Measurements from ENCODE around the gene RAMACL.
"Not testable (repeated sequence)": the region's sequence is repeated elsewhere in the genome, so short reads cannot be mapped to it uniquely, and the experiment has no call there.

The RAMACL gene

DNA sequence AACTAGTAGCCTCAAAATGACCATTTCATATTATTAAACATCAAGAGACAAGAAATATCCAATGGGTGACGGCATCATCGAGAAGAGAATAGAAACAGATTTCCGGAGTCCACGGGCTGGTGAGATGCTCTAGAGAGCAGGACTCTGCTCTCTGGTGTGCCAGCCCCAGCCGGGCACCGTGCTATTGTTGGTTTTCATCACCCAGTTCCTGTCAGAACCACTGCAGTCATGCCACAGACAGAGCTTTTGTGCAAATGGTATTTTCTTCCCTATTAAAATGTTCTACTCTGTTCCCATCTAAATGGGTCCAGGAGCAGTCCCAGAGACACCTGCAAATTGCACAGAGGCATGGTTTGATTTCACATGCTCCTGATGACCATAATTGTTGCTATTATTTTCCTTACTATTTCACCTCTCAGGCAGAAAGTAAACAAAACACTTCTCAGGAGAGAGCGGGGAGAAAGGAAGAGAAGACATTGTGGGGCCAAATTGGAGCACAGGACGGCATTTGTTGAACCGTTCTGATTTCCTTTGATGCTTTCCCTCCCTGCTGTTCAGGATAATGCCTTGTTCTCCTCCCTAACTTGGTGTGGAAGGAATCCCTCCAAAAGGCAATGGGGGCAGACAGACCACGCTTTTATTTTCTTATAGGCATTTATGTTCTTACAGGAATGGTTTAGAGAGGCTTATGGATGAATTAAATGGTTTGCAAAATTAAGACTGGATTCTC lies 11.4 kb upstream of the RAMACL start:
- no peak for FAIRE-seq
- no peak for DNase-seq (ENCODE audit: insufficient read length, low spot score)

DNA sequence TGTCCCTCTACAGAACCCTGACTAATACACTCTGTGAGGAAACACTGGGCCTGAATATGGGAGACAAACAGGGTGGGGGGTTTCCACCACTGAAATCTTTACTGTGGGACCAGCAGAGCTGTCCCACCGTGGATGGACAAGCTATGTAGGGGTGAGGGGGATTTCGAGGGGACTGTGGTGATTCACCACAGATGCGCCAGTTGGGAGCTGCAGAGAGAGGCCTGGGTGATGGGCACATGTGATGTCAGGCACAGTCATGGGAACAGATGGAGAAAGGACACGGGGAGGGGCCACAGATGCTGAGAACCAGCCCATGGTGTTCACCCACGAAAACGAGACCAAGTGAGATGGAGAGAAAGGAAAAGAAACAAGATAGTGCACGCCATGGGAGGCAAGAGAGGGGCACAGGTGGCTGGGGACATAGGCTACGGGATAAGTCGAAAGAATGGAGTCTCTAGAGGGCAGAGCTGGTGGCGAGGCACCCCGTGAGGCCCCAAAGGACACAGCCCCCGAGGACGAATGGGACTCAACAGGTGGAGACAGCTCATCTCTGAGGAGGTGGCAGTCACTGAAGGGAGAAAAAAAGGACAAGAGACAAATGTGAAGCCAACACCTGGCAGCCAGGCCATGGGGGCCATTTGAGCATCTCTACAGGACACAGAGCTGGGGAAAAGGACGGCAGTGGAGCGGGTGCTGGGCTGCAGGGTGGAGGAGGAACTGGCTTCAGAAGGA lies 10.5 kb upstream of the RAMACL start:
- FAIRE-seq, result no peak
- DNase-seq (ENCODE audit: insufficient read length, low spot score), result no peak

- DNase-seq (ENCODE audit: insufficient read length, low spot score), result no peak
- FAIRE-seq, result no peak
Observed at GRCh38 chr6:166595949-166596348, 9.5 kb upstream of the RAMACL start.

DNA sequence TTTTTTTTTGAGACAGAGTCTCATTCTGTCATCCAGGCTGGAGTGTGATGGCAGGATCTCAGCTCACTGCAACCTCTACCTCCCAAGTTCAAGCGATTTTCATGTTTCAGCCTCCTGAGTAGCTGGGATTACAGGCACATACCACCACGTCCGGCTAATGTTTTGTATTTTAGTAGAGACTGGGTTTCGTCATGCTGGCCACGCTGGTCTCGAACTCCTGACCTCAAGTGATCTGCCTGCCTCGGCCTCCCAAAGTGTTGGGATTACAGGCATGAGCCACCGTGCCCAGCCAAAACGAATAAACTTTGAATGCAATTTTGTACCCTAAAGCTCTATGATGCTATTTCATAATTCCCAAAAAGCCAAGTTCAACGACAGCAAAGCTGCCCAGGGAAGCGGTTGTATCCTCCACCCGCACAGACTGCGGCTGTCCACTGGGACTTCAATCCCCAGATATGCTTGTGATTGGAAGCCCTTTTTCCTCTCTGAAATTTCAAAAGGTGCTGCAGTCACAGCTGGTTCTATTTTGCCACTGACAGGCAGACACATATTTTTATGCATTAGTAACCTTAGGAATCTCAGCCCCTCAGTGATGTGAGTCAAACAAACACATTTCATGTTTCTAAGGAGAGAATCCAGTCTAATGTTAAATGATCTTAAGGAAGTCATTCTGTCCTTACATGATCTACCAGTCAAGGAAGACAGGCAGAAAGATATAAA lies 8.7 kb upstream of the RAMACL start:
- FAIRE-seq, result no peak
- no peak for DNase-seq (ENCODE audit: insufficient read length, low spot score)

DNA sequence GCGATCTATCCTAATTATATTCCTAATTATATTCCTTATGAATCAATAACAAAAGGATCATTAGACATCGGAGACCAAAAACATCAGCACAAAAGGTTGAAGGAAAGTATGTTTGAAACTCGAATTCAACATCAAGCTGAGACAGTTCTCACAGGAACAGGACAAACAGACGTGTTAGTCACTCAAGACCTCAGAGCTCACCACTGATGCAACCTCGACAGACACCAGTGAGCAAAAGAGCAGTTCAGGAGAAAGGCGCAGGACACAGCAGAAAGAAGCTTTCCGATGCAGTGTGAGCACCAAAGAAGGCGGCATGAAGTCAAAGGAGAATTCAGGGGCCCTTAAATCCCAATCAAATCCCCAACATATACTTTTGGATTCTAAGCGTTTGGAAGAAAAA lies 6.3 kb upstream of the RAMACL start:
- DNase-seq (ENCODE audit: insufficient read length, low spot score) (no peak), FAIRE-seq (no peak)

- FAIRE-seq (no peak), DNase-seq (ENCODE audit: insufficient read length, low spot score) (no peak)
Observed at GRCh38 chr6:166591961-166592520, 5.6 kb upstream of the RAMACL start.

- DNase-seq (ENCODE audit: insufficient read length, low spot score) (no peak), FAIRE-seq (no peak)
Observed at GRCh38 chr6:166591026-166591425, 4.5 kb upstream of the RAMACL start.

GRCh38 chr6:166589786-166590574 lies 3.5 kb upstream of the RAMACL start:
- FAIRE-seq, result peak; percentile 40
- DNase-seq (ENCODE audit: insufficient read length, low spot score), result no peak

GRCh38 chr6:166589337-166589731 lies 2.9 kb upstream of the RAMACL start:
- DNase-seq (ENCODE audit: insufficient read length, low spot score) (no peak), FAIRE-seq (no peak)

- peak; percentile 11 for FAIRE-seq
- no peak for DNase-seq (ENCODE audit: insufficient read length, low spot score)
Observed at GRCh38 chr6:166588691-166589336, 2.3 kb upstream of the RAMACL start.

DNA sequence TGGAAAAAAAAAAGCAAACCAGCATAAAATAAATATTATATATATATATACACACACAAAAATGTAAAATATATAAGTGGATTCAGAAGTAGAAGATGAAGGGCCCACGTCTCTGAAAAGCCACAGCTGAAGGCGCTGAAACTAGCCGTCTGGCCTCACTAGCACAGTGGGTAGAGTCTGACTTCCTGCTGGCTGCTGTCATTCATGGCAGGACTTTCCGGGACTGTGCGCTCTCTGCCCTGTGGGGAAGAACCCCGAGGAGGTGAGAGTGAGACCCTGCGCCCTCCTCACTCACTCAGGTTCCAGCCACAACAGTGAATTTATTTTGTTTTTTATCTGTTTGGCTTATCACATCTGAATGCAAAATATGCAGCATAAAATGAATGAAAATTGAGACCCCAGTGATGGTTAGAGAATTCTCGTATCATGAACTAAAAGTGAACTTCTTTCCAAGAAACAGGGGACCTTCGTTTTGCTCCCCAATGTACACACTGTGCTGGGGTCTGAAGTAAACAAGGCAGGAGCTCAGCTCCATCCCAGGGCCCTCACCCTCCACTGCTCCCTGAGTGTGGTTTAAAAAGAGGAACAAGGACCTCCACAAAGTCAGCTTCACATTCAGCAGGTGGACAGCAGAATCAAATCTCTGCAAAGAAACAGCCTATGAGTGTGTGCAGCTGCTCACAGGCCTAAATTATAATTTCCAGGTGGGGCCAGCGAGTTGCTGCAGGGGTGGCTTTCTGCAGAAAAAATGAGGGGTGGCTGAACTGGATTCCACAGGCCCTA lies 1.3 kb upstream of the RAMACL start:
- DNase-seq (ENCODE audit: insufficient read length, low spot score) (peak; percentile 69), FAIRE-seq (peak; percentile 88)

DNA sequence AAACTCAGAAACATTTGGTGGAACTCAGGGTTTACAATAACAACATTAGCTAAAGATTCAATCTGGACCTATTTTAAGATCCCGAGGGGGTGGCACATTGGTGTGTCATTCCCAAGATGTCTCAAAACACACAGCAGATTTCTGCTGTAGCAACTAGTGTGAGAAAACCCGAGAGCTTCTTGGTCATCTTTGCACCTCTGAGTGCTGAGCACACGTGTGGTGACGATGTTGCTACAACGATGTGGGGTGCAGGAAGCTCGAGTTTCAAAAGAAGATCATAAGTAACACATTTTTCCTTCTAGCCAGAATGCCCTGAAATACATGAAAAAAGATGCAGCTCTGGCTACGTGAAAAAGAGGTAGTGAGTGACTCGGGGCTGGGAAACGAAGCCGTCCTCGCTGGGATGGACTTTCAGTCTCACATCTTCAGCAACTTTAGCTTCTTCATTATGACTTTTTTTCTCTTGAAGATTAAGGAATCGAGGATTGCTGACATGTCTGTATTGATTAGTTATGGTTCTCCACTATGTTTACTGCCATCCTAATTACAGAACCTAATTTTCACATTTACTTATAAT lies 1.5 kb downstream of the RAMACL start:
- no peak for FAIRE-seq
- no peak for DNase-seq (ENCODE audit: insufficient read length, low spot score)

DNA sequence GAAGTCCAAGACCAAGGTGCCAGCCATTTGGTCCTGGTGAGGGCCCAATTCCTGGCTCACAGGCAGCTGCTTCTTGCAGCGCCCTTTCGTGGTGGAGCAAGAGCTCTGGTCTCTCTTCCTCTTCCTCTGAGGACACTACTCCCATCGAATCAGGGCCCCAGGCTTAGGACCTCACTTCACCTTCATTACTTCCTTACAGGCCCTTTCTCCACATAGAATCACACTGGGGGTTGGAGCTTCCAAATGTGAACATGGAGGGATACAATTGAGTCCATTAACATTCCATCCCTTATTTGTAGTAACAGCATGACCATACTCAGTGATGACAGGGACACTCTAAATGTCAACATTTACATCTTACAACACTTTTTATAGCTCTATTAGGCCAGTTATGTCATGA lies 2.3 kb downstream of the RAMACL start:
- FAIRE-seq (no peak), DNase-seq (ENCODE audit: insufficient read length, low spot score) (no peak)

DNA sequence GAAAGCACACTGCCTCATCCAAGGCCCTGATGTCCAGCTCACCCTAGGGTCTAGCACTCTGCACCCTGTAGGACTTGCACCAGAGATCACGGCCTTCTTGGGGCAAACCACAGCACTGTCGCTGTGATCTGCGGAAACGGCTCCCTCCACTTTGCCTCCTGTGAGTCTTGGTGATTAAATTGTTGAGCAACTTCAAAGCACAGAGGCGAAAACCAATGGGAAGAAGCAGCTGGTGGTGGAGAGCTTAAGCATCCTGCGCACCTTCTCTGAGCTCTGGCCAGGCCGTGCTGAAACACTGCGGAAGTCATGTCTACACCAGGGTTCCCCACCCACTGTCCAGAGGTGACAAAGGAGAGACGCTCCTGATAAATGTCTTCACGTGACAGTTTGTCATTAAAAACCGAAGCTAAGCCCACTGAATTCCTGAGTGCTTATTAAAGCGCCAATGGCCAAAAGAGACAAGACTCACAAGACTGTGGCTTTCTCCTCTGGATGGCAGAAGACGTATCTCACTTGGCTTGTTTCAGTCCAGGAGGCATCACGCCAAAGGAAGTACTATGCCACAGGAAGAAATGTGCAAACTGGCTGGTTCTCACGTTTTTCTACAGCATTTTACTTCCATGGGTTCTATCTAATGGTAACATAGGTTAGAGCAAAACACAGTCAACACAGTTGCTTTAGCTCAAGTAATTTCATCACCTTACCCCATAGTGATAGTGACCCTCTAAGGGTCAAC lies 3.1 kb downstream of the RAMACL start:
- no peak for FAIRE-seq

GRCh38 chr6:166582258-166582657 lies 4.2 kb downstream of the RAMACL start:
- FAIRE-seq (no peak), DNase-seq (ENCODE audit: insufficient read length, low spot score) (no peak)

More for the DNA sequence above, 3.1 kb downstream of the RAMACL start:
- DNase-seq (ENCODE audit: insufficient read length, low spot score), result no peak

DNA sequence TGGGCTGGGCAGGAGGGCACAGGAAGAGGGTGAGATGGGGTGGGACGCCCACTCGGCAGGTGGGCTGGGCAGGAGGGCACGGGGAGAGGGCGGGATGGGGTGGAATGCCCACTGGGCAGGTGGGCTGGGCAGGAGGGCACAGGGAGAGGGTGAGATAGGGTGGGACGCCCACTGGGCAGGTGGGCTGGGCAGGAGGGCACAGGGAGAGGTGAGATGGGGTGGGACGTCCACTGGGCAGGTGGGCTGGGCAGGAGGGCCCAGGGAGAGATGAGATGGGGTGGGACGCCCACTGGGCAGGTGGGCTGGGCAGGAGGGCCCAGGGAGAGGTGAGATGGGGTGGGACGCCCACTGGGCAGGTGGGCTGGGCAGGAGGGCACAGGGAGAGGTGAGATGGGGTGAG lies 4.7 kb downstream of the RAMACL start:
- not testable (repeated sequence) for DNase-seq (ENCODE audit: insufficient read length, low spot score); FAIRE-seq

DNA sequence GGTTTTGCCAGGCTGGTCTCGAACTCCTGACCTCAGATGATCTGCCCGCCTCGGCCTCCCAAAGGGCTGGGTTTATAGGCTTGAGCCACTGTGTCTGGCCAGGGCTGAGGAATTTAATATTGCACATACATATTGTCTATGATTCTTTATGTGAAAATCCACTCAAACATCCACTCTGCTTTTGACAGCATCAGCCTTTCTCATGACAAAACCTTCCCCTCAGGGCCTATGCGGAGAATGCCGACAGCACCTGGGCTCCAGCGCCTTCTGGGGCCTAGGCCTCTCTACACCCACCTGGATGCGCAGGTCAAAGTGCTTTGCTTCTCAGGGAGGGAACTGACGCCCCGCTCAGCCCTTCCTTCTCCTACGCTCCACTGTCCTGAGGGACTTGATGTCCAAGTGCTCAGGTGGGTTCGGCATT lies 5.4 kb downstream of the RAMACL start:
- FAIRE-seq (no peak), DNase-seq (ENCODE audit: insufficient read length, low spot score) (no peak)
